Keratinocyte (primary cell): ENCODE data around the gene RPL13.

ENCODE experiments used
- EZH2 ChIP-seq: IDR thresholded peaks from one replicate; pipeline ENCODE4 v1.6.1; 2012; ENCODE audit warnings: inconsistent platforms, mild to moderate bottlenecking, low read length, moderate library complexity
- TF ChIP-seq, protein P1 (sequence below), 3 experiments: IDR thresholded peaks in 1 of 3; conservative IDR thresholded peaks in 1 of 3; optimal IDR thresholded peaks in 1 of 3; 2 replicates in 2 of 3; 3 replicates in 1 of 3; pipeline versions ENCODE3 to v1.5.1; 2011; ENCODE audit warnings: low read length in 3 of 3, mild to moderate bottlenecking in 3 of 3, moderate library complexity in 2 of 3, control low read depth in 1 of 3, inconsistent platforms in 1 of 3; ENCODE audit not compliant: insufficient read depth in 2 of 3; ENCODE audit errors: extremely low read depth in 1 of 3

DNA sequence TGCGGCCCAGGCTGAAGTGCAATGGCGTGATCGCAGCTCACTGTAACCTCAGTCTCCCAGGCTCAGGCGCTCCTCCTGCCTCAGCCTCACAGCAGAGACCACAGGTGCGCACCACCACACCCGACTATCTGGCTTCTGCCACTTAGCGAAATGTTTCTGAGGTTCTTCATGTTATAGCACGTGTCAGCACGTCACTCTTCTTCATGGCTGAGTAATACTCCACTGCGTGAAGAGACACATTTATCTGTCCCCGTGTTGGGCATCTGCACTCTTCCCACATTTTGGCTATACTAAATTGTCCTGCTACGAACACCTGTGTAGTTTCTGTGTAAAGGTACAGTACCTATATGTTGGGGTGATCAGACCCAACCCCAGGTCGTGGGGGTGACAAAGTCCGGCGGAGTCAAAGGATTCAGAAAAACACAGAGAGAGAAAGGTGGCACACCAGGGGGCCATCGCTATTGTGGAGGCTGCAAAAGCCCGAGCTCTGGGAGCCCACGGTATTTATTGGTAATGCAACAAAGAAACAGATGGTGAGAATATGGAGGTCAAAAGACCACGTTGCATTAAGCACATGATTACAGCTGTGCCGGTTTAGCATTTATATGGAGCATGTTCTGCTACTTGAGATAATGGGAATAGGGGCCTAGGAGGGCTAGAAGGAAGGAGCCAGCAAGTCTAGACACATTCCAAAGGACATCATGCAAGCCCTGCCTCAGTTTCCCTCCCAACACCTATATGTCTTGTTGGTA, 52.1 kb downstream of the RPL13 start:
- TF ChIP-seq, protein P1, sequence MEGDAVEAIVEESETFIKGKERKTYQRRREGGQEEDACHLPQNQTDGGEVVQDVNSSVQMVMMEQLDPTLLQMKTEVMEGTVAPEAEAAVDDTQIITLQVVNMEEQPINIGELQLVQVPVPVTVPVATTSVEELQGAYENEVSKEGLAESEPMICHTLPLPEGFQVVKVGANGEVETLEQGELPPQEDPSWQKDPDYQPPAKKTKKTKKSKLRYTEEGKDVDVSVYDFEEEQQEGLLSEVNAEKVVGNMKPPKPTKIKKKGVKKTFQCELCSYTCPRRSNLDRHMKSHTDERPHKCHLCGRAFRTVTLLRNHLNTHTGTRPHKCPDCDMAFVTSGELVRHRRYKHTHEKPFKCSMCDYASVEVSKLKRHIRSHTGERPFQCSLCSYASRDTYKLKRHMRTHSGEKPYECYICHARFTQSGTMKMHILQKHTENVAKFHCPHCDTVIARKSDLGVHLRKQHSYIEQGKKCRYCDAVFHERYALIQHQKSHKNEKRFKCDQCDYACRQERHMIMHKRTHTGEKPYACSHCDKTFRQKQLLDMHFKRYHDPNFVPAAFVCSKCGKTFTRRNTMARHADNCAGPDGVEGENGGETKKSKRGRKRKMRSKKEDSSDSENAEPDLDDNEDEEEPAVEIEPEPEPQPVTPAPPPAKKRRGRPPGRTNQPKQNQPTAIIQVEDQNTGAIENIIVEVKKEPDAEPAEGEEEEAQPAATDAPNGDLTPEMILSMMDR (optimal IDR thresholded peaks at IDR 0.05 in 1 of 3, IDR thresholded peaks at IDR 0.05 in 1 of 3, conservative IDR thresholded peaks at IDR 0.05 in 1 of 3; ENCODE audit: extremely low read depth in 1 of 3, insufficient read depth in 2 of 3, low read length in 3 of 3), result no peak
- no peak for TF ChIP-seq EZH2
